ENCODE measurements around the gene TP53RK. TPM values are rescaled to one million over a fixed set of nuclear protein-coding genes. Genes with fewer than 3 reads are reported as not detected.

Gene TP53RK
- polyA plus RNA-seq, 1 donor from 2014 or later, result 22.7 TPM

- Histone ChIP-seq H3F3A (ENCODE audit: insufficient read depth, low read length, poor library complexity, severe bottlenecking) (no peaks in the 10 kb centered on the region), H3K4me3 (ENCODE audit: low read length) (no peak overlapping the region), H3K27me3 (ENCODE audit: insufficient read depth, low read depth, low read length) (no peaks in the 10 kb centered on the region), H3K27ac (ENCODE audit: low read length) (no peak overlapping the region), H3K4me2 (ENCODE audit: low read length) (no peak overlapping the region), H2AFZ (ENCODE audit: low read depth, low read length) (no peak overlapping the region), H3K79me2 (replicated peaks; ENCODE audit: insufficient read depth, low read length) (no peaks in the 10 kb centered on the region), H3K9me3 (ENCODE audit: low read length) (no peaks in the 10 kb centered on the region), H4K20me1 (ENCODE audit: insufficient read depth) (no peaks in the 10 kb centered on the region), H3K9me2 (ENCODE audit: insufficient read depth, low read length) (no peaks in the 10 kb centered on the region), H3K9ac (ENCODE audit: low read length) (no peak overlapping the region), H3K36me3 (ENCODE audit: insufficient read depth, low read length) (no peaks in the 10 kb centered on the region)
- no peak for TF ChIP-seq SMC3 (conservative IDR thresholded peaks at IDR 0.05; ENCODE audit: poor library complexity)
- no peak for TF ChIP-seq RAD21 (conservative IDR thresholded peaks at IDR 0.05)
- TF ChIP-seq TAF1 (IDR thresholded peaks at IDR 0.05; ENCODE audit: low read depth), result no peak
- TF ChIP-seq, protein P1, sequence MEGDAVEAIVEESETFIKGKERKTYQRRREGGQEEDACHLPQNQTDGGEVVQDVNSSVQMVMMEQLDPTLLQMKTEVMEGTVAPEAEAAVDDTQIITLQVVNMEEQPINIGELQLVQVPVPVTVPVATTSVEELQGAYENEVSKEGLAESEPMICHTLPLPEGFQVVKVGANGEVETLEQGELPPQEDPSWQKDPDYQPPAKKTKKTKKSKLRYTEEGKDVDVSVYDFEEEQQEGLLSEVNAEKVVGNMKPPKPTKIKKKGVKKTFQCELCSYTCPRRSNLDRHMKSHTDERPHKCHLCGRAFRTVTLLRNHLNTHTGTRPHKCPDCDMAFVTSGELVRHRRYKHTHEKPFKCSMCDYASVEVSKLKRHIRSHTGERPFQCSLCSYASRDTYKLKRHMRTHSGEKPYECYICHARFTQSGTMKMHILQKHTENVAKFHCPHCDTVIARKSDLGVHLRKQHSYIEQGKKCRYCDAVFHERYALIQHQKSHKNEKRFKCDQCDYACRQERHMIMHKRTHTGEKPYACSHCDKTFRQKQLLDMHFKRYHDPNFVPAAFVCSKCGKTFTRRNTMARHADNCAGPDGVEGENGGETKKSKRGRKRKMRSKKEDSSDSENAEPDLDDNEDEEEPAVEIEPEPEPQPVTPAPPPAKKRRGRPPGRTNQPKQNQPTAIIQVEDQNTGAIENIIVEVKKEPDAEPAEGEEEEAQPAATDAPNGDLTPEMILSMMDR (IDR thresholded peaks at IDR 0.05; ENCODE audit: poor library complexity, severe bottlenecking), result no peak
- TF ChIP-seq, protein P2, sequence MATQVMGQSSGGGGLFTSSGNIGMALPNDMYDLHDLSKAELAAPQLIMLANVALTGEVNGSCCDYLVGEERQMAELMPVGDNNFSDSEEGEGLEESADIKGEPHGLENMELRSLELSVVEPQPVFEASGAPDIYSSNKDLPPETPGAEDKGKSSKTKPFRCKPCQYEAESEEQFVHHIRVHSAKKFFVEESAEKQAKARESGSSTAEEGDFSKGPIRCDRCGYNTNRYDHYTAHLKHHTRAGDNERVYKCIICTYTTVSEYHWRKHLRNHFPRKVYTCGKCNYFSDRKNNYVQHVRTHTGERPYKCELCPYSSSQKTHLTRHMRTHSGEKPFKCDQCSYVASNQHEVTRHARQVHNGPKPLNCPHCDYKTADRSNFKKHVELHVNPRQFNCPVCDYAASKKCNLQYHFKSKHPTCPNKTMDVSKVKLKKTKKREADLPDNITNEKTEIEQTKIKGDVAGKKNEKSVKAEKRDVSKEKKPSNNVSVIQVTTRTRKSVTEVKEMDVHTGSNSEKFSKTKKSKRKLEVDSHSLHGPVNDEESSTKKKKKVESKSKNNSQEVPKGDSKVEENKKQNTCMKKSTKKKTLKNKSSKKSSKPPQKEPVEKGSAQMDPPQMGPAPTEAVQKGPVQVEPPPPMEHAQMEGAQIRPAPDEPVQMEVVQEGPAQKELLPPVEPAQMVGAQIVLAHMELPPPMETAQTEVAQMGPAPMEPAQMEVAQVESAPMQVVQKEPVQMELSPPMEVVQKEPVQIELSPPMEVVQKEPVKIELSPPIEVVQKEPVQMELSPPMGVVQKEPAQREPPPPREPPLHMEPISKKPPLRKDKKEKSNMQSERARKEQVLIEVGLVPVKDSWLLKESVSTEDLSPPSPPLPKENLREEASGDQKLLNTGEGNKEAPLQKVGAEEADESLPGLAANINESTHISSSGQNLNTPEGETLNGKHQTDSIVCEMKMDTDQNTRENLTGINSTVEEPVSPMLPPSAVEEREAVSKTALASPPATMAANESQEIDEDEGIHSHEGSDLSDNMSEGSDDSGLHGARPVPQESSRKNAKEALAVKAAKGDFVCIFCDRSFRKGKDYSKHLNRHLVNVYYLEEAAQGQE (IDR thresholded peaks at IDR 0.05; ENCODE audit: borderline replicate concordance), result no peak
- TF ChIP-seq EZH2 (IDR thresholded peaks at IDR 0.05; ENCODE audit: borderline replicate concordance, insufficient read depth, low read length, poor library complexity, severe bottlenecking), result no peak
- no peak for TF ChIP-seq MXI1 (conservative IDR thresholded peaks at IDR 0.05; ENCODE audit: poor library complexity, severe bottlenecking)
- TF ChIP-seq EP300 (conservative IDR thresholded peaks at IDR 0.05; ENCODE audit: poor library complexity, severe bottlenecking), result no peak
- TF ChIP-seq POLR2AphosphoS5 (IDR thresholded peaks at IDR 0.05), result no peak
Observed at GRCh38 chr20:46652699-46653098, 36.5 kb downstream of the TP53RK start.

GRCh38 chr20:46651091-46651962, 37.9 kb downstream of the TP53RK start, which contains the start of gene SLC13A3:
SLC13A3 (minus strand) TSS chr20:46651459; CDS start chr20:46651421, 38 bp downstream.
- Histone ChIP-seq H3K9me3 (ENCODE audit: low read length) (no peaks in the 10 kb centered on the region), H4K20me1 (ENCODE audit: insufficient read depth) (no peaks in the 10 kb centered on the region), H3K4me3 (ENCODE audit: low read length) (peak within 1 kb of the TSS; percentile 17), H3F3A (ENCODE audit: insufficient read depth, low read length, poor library complexity, severe bottlenecking) (no peaks in the 10 kb centered on the region), H3K4me2 (ENCODE audit: low read length) (no peak within 1 kb of the TSS), H3K27ac (ENCODE audit: low read length) (no peak within 1 kb of the TSS), H3K36me3 (ENCODE audit: insufficient read depth, low read length) (no peaks in the 10 kb centered on the region), H3K9me2 (ENCODE audit: insufficient read depth, low read length) (no peaks in the 10 kb centered on the region), H3K27me3 (ENCODE audit: insufficient read depth, low read depth, low read length) (no peaks in the 10 kb centered on the region), H2AFZ (ENCODE audit: low read depth, low read length) (no peak within 1 kb of the TSS), H3K9ac (ENCODE audit: low read length) (no peak within 1 kb of the TSS), H3K79me2 (replicated peaks; ENCODE audit: insufficient read depth, low read length) (no peaks in the 10 kb centered on the region)
- TF ChIP-seq, protein P2 (IDR thresholded peaks at IDR 0.05; ENCODE audit: borderline replicate concordance), result no peak
- no peak for TF ChIP-seq EZH2 (IDR thresholded peaks at IDR 0.05; ENCODE audit: borderline replicate concordance, insufficient read depth, low read length, poor library complexity, severe bottlenecking)
- TF ChIP-seq SMC3 (conservative IDR thresholded peaks at IDR 0.05; ENCODE audit: poor library complexity), result no peak
- TF ChIP-seq POLR2AphosphoS5 (IDR thresholded peaks at IDR 0.05), result no peak
- no peak for TF ChIP-seq RAD21 (conservative IDR thresholded peaks at IDR 0.05)
- TF ChIP-seq, protein P1 (IDR thresholded peaks at IDR 0.05; ENCODE audit: poor library complexity, severe bottlenecking), result no peak
- TF ChIP-seq EP300 (conservative IDR thresholded peaks at IDR 0.05; ENCODE audit: poor library complexity, severe bottlenecking), result no peak
- TF ChIP-seq MXI1 (conservative IDR thresholded peaks at IDR 0.05; ENCODE audit: poor library complexity, severe bottlenecking), result no peak
- no peak for TF ChIP-seq TAF1 (IDR thresholded peaks at IDR 0.05; ENCODE audit: low read depth)
